ENCODE results near the gene MPRIP.

Gene MPRIP

GRCh38 chr17:17127730-17128291 is 85.6 kb downstream of the MPRIP start:
- Histone ChIP-seq H3K36me3 (peaks cover 61% of the 10 kb centered on the region), H3K27ac (no peak overlapping the region), H3K27me3 (ENCODE audit: insufficient read depth, low read depth, severe bottlenecking) (no peaks in the 10 kb centered on the region), H3K9me3 (ENCODE audit: severe bottlenecking) (no peaks in the 10 kb centered on the region), H3K4me3 (ENCODE audit: low read depth, low read length) (no peak overlapping the region)
- no peak for TF ChIP-seq CTCF (IDR thresholded peaks at IDR 0.05; ENCODE audit: low read depth, low read length)
- DNase-seq: no peak

GRCh38 chr17:17128476-17129075 is 86.3 kb downstream of the MPRIP start:
- TF ChIP-seq CTCF (IDR thresholded peaks at IDR 0.05; ENCODE audit: low read depth, low read length): no peak
- Histone ChIP-seq H3K9me3 (ENCODE audit: severe bottlenecking) (no peaks in the 10 kb centered on the region), H3K27ac (no peak overlapping the region), H3K4me3 (ENCODE audit: low read depth, low read length) (no peak overlapping the region), H3K36me3 (peaks cover 69% of the 10 kb centered on the region), H3K27me3 (ENCODE audit: insufficient read depth, low read depth, severe bottlenecking) (no peaks in the 10 kb centered on the region)
- DNase-seq: no peak

GRCh38 chr17:17129466-17129865 is 87.2 kb downstream of the MPRIP start:
- no peak for TF ChIP-seq CTCF (IDR thresholded peaks at IDR 0.05; ENCODE audit: low read depth, low read length)
- Histone ChIP-seq H3K9me3 (ENCODE audit: severe bottlenecking) (no peaks in the 10 kb centered on the region), H3K27me3 (ENCODE audit: insufficient read depth, low read depth, severe bottlenecking) (no peaks in the 10 kb centered on the region), H3K36me3 (peaks cover 76% of the 10 kb centered on the region), H3K27ac (no peak overlapping the region), H3K4me3 (ENCODE audit: low read depth, low read length) (no peak overlapping the region)
- DNase-seq: no peak

GRCh38 chr17:17130077-17130844 is 88.0 kb downstream of the MPRIP start:
- Histone ChIP-seq H3K27me3 (ENCODE audit: insufficient read depth, low read depth, severe bottlenecking) (no peaks in the 10 kb centered on the region), H3K27ac (no peak overlapping the region), H3K4me3 (ENCODE audit: low read depth, low read length) (no peak overlapping the region), H3K9me3 (ENCODE audit: severe bottlenecking) (no peaks in the 10 kb centered on the region), H3K36me3 (peaks cover 83% of the 10 kb centered on the region)
- TF ChIP-seq CTCF (IDR thresholded peaks at IDR 0.05; ENCODE audit: low read depth, low read length): 0 out of 2 replicates have a peak, but pooled peaks have one; percentile 36
- no peak for DNase-seq

- no peak for DNase-seq
- Histone ChIP-seq H3K36me3 (peaks cover 89% of the 10 kb centered on the region), H3K27me3 (ENCODE audit: insufficient read depth, low read depth, severe bottlenecking) (no peaks in the 10 kb centered on the region), H3K27ac (no peak overlapping the region), H3K4me3 (ENCODE audit: low read depth, low read length) (no peak overlapping the region), H3K9me3 (ENCODE audit: severe bottlenecking) (no peaks in the 10 kb centered on the region)
- no peak for TF ChIP-seq CTCF (IDR thresholded peaks at IDR 0.05; ENCODE audit: low read depth, low read length)
These were observed 89.6 kb downstream of the MPRIP start for GRCh38 chr17:17131839-17132238.
